Activated CD8-positive, alpha-beta memory T cell treated with anti-CD3 and anti-CD28 coated beads for 1 hour (primary cell): Measurements from ENCODE around the gene PRAMEF18.
"Not testable (repeated sequence)": the region's sequence is repeated elsewhere in the genome, so short reads cannot be mapped to it uniquely, and the experiment has no call there.

ENCODE experiments used
- DNase-seq, 2 donors: peaks; one replicate each; pipeline ENCODE4 v3.0.0-alpha.2; 2020; ENCODE audit warnings: low read depth in 1 of 2; ENCODE audit errors: extremely low read depth in 1 of 2

Gene PRAMEF18

DNA sequence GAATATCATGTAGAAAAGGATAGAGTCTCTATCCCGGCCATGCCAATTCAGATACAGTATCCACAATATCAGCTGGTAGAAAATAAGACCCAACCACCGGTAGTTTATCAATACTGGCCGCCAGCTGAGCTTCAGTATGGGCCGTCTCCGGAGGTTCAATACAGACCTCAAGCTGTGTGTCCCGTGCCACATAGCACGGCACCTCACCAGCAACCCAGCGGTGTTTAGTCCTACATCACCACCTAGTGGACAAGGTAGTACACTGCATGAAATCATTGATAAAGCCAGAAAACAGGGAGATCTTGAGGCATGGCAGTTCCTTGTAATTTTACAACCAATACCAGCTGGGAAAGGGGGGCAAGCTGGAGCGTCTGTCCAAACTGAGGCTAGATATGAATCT, 17.2 kb downstream of the PRAMEF18 start:
- DNase-seq: not testable (repeated sequence)

DNA sequence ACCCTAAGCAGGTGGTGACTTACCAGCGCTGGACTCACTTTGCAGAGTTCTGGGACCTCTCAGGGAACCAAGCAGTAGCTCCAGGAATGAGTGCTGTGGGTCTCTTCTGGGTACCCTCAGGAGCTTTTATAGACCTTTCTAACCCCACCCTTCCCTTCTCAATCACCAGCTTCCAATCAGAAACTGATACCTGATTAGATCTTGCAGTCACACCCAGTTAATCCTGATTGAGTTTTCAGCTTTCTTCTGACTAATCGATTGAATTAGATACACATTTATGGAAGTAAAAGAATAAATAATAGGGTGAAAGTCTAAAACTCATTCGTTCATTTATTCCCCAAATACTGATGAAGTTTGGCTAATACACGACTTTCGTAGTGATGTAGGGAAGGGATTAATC, 24.6 kb downstream of the PRAMEF18 start, which contains the start of gene PRAMEF13:
Gene PRAMEF13 (minus strand): TSS at position 101 of the 400 bp plus-strand sequence. CDS start 1,820 bp downstream, outside the sequence.
- DNase-seq: not testable (repeated sequence)
